KMS-11 (cell line): ENCODE results near the gene ODAD4.
A peak's percentile ranks its signal among the peaks of the same experiment; 100 is the strongest.
"Not testable (repeated sequence)": the region's sequence is repeated elsewhere in the genome, so short reads cannot be mapped to it uniquely, and the experiment has no call there.

ENCODE experiments used
- H2AFZ ChIP-seq: fragments of 200-600 bp; sonication (generic); 2 replicates; pipeline ENCODE4 v1.6.1; 2016; ENCODE audit warnings: antibody characterized with exemption, mixed run types, low read depth
- H3K27ac ChIP-seq: fragments of 200-600 bp; sonication (generic); 2 replicates; pipeline ENCODE4 v1.6.1; 2016; ENCODE audit warnings: mild to moderate bottlenecking, mixed run types
- H3K27me3 ChIP-seq: fragments of 200-600 bp; sonication (generic); 2 replicates; pipeline ENCODE4 v1.6.1; 2017; ENCODE audit warnings: mild to moderate bottlenecking, low read depth, mixed run types, moderate library complexity; ENCODE audit not compliant: insufficient read depth
- H3K36me3 ChIP-seq: fragments of 200-600 bp; sonication (generic); 2 replicates; pipeline ENCODE4 v1.6.1; 2017; ENCODE audit warnings: mild to moderate bottlenecking, mixed run types; ENCODE audit not compliant: insufficient read depth
- H3K4me1 ChIP-seq: fragments of 200-600 bp; sonication (generic); 2 replicates; pipeline ENCODE4 v1.6.1; 2016; ENCODE audit warnings: mild to moderate bottlenecking, low read depth, mixed run types; ENCODE audit not compliant: poor library complexity, severe bottlenecking
- H3K4me2 ChIP-seq: fragments of 200-600 bp; sonication (generic); 2 replicates; pipeline ENCODE4 v1.7.0; 2016; ENCODE audit warnings: mild to moderate bottlenecking, mixed run types
- H3K4me3 ChIP-seq: fragments of 200-600 bp; sonication (generic); IDR thresholded peaks from 2 replicates; pipeline ENCODE4 v1.6.1; 2017; ENCODE audit warnings: low read depth, low read length, mixed read lengths; ENCODE audit not compliant: insufficient read depth
- H3K79me2 ChIP-seq: fragments of 200-600 bp; sonication (generic); 2 replicates; pipeline ENCODE4 v1.6.1; 2016; ENCODE audit warnings: low read depth, mixed run types; ENCODE audit not compliant: insufficient read depth
- H3K9ac ChIP-seq: fragments of 200-600 bp; sonication (generic); 2 replicates; pipeline ENCODE4 v1.6.1; 2016; ENCODE audit warnings: mild to moderate bottlenecking, mixed run types
- H4K20me1 ChIP-seq: fragments of 200-600 bp; sonication (generic); 2 replicates; pipeline ENCODE4 v1.6.1; 2016; ENCODE audit warnings: mild to moderate bottlenecking, mixed run types; ENCODE audit not compliant: insufficient read depth
- TF ChIP-seq, protein P1 (sequence below): fragments of 200-600 bp; sonication (generic); conservative IDR thresholded peaks from 2 replicates; pipeline ENCODE4 v1.6.1; 2017; ENCODE audit warnings: low read depth, mild to moderate bottlenecking, antibody characterized with exemption, low read length, moderate library complexity, mixed read lengths

Gene ODAD4

DNA sequence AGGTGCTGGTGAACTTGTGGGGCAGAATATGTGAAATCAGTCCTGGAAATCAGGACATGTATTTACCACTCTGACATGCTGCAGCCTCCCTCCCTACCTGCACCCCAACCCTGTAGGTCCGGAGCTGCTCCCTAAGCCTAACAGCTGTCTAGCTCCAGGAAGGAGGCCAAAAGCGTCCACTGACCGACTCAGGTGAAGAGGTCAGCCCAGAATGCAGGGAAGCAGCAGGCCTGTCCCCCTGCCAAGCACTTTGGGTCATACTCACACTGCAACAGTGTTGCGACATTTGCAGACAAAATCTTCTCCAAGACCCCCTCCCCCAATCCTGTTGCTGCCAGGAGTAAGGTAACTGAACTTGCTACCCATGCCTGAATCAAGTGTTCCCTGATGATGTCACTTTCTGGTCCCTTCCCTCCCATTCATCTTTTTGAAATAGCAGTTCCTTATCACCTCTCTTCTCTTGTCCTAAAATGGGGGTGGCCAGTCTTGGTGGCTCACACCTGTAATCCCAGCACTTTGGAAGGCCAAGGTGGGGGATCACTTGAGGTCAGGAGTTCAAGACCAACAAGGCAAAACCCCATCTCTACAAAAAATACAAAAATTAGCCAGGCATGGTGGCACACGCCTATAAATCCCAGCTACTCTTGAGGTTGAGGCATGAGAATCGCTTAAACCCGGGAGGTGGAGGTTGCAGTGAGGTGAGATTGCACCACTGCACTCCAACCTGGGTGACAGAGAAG lies 10.4 kb upstream of the ODAD4 start:
- Histone ChIP-seq H2AFZ (0 out of 2 replicates have a peak overlapping the region, but pooled peaks have one; percentile 79), H3K4me1 (peaks cover 28% of the 10 kb centered on the region), H3K4me2 (peak overlapping the region; percentile 64; the same call in 1 of the 2 replicates), H3K36me3 (no peaks in the 10 kb centered on the region), H4K20me1 (peaks cover 8% of the 10 kb centered on the region; the same call in 1 of the 2 replicates), H3K9ac (no peak overlapping the region), H3K79me2 (peaks cover 39% of the 10 kb centered on the region), H3K27ac (no peak overlapping the region), H3K4me3 (no peak overlapping the region), H3K27me3 (no peaks in the 10 kb centered on the region)
- TF ChIP-seq, protein P1, sequence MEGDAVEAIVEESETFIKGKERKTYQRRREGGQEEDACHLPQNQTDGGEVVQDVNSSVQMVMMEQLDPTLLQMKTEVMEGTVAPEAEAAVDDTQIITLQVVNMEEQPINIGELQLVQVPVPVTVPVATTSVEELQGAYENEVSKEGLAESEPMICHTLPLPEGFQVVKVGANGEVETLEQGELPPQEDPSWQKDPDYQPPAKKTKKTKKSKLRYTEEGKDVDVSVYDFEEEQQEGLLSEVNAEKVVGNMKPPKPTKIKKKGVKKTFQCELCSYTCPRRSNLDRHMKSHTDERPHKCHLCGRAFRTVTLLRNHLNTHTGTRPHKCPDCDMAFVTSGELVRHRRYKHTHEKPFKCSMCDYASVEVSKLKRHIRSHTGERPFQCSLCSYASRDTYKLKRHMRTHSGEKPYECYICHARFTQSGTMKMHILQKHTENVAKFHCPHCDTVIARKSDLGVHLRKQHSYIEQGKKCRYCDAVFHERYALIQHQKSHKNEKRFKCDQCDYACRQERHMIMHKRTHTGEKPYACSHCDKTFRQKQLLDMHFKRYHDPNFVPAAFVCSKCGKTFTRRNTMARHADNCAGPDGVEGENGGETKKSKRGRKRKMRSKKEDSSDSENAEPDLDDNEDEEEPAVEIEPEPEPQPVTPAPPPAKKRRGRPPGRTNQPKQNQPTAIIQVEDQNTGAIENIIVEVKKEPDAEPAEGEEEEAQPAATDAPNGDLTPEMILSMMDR: no peak

DNA sequence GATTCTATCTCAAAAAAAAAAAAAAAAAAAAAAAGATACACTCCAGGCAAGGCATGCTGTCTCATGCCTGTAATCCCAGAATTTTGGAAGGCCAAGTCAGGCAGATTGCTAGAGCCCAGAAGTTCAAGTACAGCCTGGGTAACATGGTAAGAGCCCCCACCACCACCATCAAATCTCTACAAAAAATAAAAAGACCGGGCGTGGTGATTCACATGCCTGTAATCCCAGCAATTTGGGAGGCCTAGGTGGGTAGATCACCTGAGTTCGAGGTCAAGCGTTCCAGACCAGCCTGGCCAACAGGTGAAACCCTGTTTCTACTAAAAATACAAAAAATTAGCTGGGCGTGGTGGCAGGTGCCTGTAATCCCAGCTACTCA lies 9.8 kb upstream of the ODAD4 start:
- H3K4me1 ChIP-seq: peaks cover 27% of the 10 kb centered on the region

DNA sequence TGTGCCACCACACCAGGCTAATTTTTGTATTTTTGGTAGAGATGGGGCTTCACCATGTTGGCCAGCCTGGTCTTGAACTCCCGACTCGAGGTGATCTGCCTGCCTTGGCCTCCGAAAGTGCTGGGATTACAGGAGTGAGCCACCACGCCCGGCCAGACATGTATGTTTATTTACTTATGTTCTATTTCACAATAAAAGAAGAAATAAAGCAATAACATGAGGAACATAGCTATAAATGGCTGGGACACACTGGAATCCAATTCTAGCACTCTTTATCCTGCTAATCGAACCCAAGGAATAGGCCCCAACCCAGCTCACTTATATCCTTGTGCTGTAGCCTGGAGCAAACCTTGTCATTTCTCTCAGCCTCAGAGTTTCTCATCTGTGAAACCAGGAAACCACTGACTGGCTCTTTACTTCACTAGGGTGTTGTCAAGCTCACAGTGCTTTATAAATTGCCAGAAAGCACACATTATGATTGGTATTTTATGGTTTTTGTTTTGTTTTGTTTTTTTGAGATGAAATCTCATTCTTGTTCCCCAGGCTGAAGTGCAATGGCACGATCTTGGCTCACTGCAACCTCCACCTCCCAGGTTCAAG lies 4.3 kb upstream of the ODAD4 start:
- Histone ChIP-seq H3K27me3 (no peaks in the 10 kb centered on the region), H3K79me2 (no peaks in the 10 kb centered on the region; the same call in 1 of the 2 replicates), H3K9ac (no peak overlapping the region), H3K27ac (no peak overlapping the region), H4K20me1 (no peaks in the 10 kb centered on the region), H2AFZ (no peak overlapping the region), H3K36me3 (no peaks in the 10 kb centered on the region), H3K4me2 (no peak overlapping the region), H3K4me1 (peaks cover 9% of the 10 kb centered on the region), H3K4me3 (no peak overlapping the region)
- TF ChIP-seq, protein P1: no peak

More for the DNA sequence above, 9.8 kb upstream of the ODAD4 start:
- peaks cover 33% of the 10 kb centered on the region for H3K79me2 ChIP-seq
- H3K36me3 ChIP-seq: no peaks in the 10 kb centered on the region
- H3K27me3 ChIP-seq: no peaks in the 10 kb centered on the region
- no peak overlapping the region for H3K9ac ChIP-seq
- no peak overlapping the region for H3K4me2 ChIP-seq
- H3K27ac ChIP-seq: no peak overlapping the region
- no peak overlapping the region for H2AFZ ChIP-seq
- TF ChIP-seq, protein P1: no peak
- H3K4me3 ChIP-seq: no peak overlapping the region
- H4K20me1 ChIP-seq: peaks cover 6% of the 10 kb centered on the region; the same call in 1 of the 2 replicates

DNA sequence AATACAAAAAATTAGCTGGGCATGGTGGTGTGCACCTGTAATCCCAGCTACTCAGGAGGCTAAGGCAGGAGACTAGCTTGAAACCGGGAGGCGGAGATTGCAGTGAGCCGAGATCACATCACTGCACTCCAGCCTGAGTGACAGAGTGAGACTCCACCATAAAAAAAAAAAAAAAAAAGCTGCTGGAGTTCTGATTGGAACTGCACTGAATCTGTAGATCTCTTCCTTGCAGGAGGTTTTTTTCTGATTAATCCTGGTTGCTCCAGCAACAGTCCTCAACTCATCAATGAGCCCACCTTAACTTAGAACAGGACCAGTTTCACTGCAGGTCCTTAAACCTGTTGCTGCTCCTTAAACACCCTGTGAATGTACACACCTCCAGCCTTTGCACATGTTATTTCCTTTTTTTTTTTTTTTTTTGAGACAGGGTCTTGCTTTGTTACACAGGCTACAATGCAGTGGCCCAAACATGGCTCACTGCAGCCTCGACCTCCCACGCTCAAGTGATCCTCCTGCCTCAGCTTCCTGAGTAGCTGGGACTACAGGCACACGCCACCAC lies 1.6 kb upstream of the ODAD4 start:
- no peaks in the 10 kb centered on the region; the same call in 1 of the 2 replicates for H3K79me2 ChIP-seq
- H3K4me1 ChIP-seq: peaks cover 22% of the 10 kb centered on the region
- no peaks in the 10 kb centered on the region for H4K20me1 ChIP-seq
- H3K36me3 ChIP-seq: no peaks in the 10 kb centered on the region
- H3K27me3 ChIP-seq: no peaks in the 10 kb centered on the region
- H3K4me2 ChIP-seq: peak overlapping the region; percentile 75; the same call in 1 of the 2 replicates
- no peak overlapping the region for H3K27ac ChIP-seq
- no peak overlapping the region for H3K4me3 ChIP-seq
- TF ChIP-seq, protein P1: no peak
- H2AFZ ChIP-seq: no peak overlapping the region
- H3K9ac ChIP-seq: no peak overlapping the region

DNA sequence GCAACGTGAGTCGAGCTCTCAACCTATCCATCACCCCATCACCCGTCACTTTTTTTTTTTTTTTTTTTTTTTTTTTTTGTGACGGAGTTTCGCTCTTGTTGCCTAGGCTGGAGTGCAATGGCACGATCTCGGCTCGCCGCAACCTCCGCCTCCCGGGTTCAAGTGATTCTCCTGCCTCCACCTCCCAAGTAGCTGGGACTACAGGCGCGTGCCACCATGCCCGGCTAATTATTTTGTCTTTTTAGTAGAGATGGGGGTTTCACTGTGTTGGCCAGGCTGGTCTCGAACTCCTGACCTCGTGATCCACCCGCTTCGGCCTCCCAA lies 378 bp downstream of the ODAD4 start:
- peak overlapping the region; percentile 80 for H2AFZ ChIP-seq
- peak overlapping the region; percentile 54; the same call in 1 of the 2 replicates for H3K9ac ChIP-seq
- H3K27me3 ChIP-seq, H3K4me3 ChIP-seq, H3K36me3 ChIP-seq, H4K20me1 ChIP-seq, H3K79me2 ChIP-seq: not testable (repeated sequence)
- H3K4me2 ChIP-seq: peak overlapping the region; percentile 75; the same call in 1 of the 2 replicates
- H3K4me1 ChIP-seq: peaks cover 22% of the 10 kb centered on the region
- H3K27ac ChIP-seq: peak overlapping the region; percentile 48; the same call in 1 of the 2 replicates

DNA sequence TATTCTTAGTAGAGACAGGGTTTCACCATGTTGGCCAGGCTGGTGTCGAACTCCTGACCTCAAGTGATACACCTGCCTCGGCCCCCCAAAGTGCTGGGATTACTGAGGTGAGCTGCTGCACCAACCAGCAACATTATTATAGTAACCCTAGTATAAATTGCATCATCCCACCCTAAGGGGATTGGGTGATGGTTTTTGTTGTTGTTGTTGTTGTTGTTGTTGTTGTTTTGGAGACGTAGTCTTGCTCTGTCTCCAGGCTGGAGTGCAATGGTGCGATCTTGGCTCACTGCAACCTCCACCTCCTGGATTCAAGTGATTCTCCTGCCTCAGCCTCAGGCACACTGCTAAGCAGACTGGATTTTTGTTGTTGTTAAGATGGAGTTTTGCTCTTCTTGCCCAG lies 1.3 kb downstream of the ODAD4 start:
- H2AFZ ChIP-seq, H3K79me2 ChIP-seq, H3K4me2 ChIP-seq, H3K27ac ChIP-seq, H4K20me1 ChIP-seq, H3K4me3 ChIP-seq, H3K27me3 ChIP-seq, H3K36me3 ChIP-seq, H3K9ac ChIP-seq: not testable (repeated sequence)
- H3K4me1 ChIP-seq: peaks cover 29% of the 10 kb centered on the region
